Chondrocyte (in vitro differentiated cells): ENCODE measurements around the gene LHFPL2. TPM values are rescaled to one million over a fixed set of nuclear protein-coding genes. Genes with fewer than 3 reads are reported as not detected.
A peak's percentile ranks its signal among the peaks of the same experiment; 100 is the strongest.

Source experiments
- DNase-seq: peaks from one replicate; pipeline ENCODE4 v3.0.0; 2021; ENCODE audit warnings: mixed read lengths, low spot score
- H3K27ac Mint-ChIP-seq: one replicate; pipeline ENCODE4 v1.8.0; 2021; ENCODE audit warnings: mild to moderate bottlenecking, moderate library complexity, mixed read lengths; ENCODE audit not compliant: unreplicated experiment
- H3K27me3 Mint-ChIP-seq: 2 replicates; pipeline ENCODE4 v1.8.0; 2021; ENCODE audit warnings: low read depth, mixed read lengths
- H3K36me3 Mint-ChIP-seq: 2 replicates; pipeline ENCODE4 v1.8.0; 2021; ENCODE audit warnings: low read depth, mixed read lengths
- H3K4me1 Mint-ChIP-seq: 2 replicates; pipeline ENCODE4 v1.8.0; 2021; ENCODE audit warnings: low read depth, mild to moderate bottlenecking, mixed read lengths
- H3K4me3 Mint-ChIP-seq: one replicate; pipeline ENCODE4 v1.8.0; 2021; ENCODE audit warnings: mild to moderate bottlenecking, moderate library complexity, mixed read lengths; ENCODE audit not compliant: unreplicated experiment
- H3K9me3 Mint-ChIP-seq: 2 replicates; pipeline ENCODE4 v1.8.0; 2021; ENCODE audit warnings: low read depth, mixed read lengths
- total RNA-seq: library from RNA; stranded (reverse); gene quantifications from 3 replicates; pipeline ENCODE4 v1.2.1, GENCODE V29; 2021
- TF ChIP-seq, protein P1 (sequence below): fragments of 200-600 bp; sonication (generic); IDR thresholded peaks from 2 replicates; pipeline ENCODE4 v1.5.0; 2021; ENCODE audit warnings: antibody characterized with exemption, mild to moderate bottlenecking, moderate library complexity

The LHFPL2 gene
- total RNA-seq, 1 donor from 2014 or later: 49.4 TPM

DNA sequence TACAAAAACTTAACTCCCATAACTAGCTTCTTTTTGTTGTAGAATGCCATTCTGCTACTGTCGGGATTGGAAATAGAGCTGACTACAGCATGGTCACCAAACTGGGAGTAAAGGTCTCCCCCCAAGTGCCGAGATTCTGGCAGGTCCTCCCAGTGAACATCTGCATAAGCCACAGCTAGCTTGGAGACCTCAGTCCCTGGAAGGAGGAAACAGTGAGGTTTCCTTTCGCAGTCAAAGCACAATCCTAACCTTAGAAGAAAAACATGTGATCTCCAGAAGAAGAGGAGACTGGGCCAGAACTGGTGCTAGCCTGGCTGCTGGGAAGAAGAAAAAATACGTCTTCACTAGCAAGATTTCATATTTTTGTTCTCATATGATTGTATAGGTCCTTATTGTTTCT is 160.7 kb downstream of the LHFPL2 start:
- no peak for DNase-seq
- Mint-ChIP-seq H3K4me3 (no peak overlapping the region), H3K36me3 (peaks cover 28% of the 10 kb centered on the region), H3K9me3 (no peaks in the 10 kb centered on the region), H3K27me3 (no peaks in the 10 kb centered on the region), H3K27ac (no peak overlapping the region), H3K4me1 (peaks cover 26% of the 10 kb centered on the region)
- TF ChIP-seq, protein P1, sequence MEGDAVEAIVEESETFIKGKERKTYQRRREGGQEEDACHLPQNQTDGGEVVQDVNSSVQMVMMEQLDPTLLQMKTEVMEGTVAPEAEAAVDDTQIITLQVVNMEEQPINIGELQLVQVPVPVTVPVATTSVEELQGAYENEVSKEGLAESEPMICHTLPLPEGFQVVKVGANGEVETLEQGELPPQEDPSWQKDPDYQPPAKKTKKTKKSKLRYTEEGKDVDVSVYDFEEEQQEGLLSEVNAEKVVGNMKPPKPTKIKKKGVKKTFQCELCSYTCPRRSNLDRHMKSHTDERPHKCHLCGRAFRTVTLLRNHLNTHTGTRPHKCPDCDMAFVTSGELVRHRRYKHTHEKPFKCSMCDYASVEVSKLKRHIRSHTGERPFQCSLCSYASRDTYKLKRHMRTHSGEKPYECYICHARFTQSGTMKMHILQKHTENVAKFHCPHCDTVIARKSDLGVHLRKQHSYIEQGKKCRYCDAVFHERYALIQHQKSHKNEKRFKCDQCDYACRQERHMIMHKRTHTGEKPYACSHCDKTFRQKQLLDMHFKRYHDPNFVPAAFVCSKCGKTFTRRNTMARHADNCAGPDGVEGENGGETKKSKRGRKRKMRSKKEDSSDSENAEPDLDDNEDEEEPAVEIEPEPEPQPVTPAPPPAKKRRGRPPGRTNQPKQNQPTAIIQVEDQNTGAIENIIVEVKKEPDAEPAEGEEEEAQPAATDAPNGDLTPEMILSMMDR: no peak

DNA sequence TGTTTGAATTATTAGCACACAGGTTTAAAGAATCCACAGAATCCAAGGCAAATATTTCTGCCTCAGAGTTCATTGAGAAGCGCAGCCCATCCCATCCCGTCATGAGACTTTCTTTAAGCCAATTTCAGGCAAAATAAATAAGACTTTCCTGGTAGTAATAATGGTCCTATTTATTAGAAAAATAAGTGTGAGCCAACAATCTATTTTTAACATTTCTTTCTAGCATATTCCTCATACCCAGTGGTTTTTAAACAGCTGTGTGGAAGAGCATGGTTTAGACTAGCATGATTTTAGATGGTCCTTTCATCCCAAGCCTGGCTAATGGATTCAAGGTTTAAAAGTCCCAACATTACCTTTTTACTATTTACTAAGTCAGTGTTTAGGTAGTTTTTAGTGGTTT is 162.4 kb downstream of the LHFPL2 start:
- no peak for DNase-seq
- Mint-ChIP-seq H3K36me3 (peaks cover 26% of the 10 kb centered on the region), H3K27me3 (no peaks in the 10 kb centered on the region), H3K27ac (no peak overlapping the region), H3K9me3 (no peaks in the 10 kb centered on the region), H3K4me3 (no peak overlapping the region), H3K4me1 (peaks cover 26% of the 10 kb centered on the region)
- TF ChIP-seq, protein P1: no peak

DNA sequence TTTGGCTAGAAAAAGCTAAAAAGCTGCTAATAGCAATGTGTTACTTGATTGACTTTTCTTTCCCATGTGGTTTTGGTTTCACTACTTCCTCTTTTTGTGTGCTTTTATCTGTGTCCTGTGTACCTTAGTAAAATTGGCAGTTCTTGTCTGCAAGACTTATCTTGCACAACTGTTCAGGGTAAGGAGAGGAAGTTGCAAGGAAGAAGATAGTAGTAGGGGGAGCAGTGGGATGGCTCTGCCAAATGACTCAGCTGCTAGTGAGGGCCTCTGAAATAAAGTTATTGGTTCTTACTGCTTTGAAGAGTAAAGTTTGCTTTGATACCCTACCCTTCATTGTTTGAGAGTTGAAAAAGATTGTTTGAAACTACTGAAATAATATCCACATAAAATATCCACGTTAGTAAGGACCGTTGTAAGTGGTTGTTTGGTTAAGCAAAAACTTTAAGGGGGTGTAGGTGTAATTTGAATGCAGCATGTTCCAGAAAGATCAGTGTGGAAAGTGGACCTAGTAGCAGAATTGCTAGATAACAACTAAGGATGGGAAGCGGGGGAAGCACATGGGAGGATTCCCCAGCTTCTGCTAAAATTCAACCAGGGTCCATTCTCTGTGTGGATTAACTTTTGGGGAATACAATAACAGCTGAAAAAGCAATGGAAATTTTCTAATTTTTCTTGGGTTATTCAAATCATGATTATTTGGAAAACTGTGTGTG is 164.6 kb downstream of the LHFPL2 start:
- no peaks in the 10 kb centered on the region for H3K27me3 Mint-ChIP-seq
- TF ChIP-seq, protein P1: no peak
- peaks cover 23% of the 10 kb centered on the region for H3K4me1 Mint-ChIP-seq
- DNase-seq: no peak
- H3K4me3 Mint-ChIP-seq: no peak overlapping the region
- H3K36me3 Mint-ChIP-seq: peaks cover 18% of the 10 kb centered on the region
- H3K27ac Mint-ChIP-seq: peak overlapping the region; percentile 23
- no peaks in the 10 kb centered on the region for H3K9me3 Mint-ChIP-seq

DNA sequence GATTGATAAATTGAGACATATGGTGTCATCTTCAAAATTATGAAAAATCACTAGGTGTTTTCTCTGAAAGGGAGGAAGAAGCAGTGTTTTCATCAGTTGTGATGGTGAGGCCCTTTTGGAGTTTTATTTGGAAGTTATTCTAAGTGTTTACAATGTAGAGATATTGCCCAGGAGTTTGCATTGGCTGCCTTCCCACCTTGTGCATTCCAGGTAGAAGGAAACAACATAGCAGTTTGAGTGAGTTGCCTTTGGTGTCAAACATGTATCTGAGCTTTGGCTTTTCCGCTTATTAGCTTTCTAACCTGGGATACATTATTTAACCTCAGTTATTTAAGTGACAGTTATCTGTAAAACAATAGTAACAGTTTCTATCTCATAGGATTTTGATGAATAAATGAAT is 165.6 kb downstream of the LHFPL2 start:
- TF ChIP-seq, protein P1: no peak
- H3K4me3 Mint-ChIP-seq: no peak overlapping the region
- H3K9me3 Mint-ChIP-seq: no peaks in the 10 kb centered on the region
- no peaks in the 10 kb centered on the region for H3K27me3 Mint-ChIP-seq
- H3K36me3 Mint-ChIP-seq: peaks cover 8% of the 10 kb centered on the region
- no peak for DNase-seq
- H3K4me1 Mint-ChIP-seq: peaks cover 25% of the 10 kb centered on the region
- H3K27ac Mint-ChIP-seq: no peak overlapping the region

DNA sequence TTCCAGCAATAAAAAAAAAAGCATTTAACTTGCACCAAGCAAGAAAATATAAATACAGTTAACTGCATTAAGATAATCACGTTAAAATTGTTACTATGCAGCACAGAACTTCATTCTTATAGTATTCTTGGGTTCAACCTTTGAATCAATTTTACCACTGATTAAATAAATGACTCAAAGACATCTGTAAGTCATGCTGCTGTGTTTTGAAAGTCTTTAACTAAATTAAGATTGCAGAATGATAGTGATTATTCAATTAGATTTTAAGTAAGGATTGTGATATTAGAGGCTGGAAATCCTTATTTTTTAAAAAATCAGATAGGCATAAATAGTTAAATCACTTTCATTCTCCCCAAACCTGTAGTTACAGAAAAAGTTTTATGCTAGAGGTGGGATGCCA is 171.8 kb downstream of the LHFPL2 start:
- TF ChIP-seq, protein P1: no peak
- Mint-ChIP-seq H3K4me3 (no peak overlapping the region), H3K9me3 (no peaks in the 10 kb centered on the region)

More for the DNA sequence above, 171.8 kb downstream of the LHFPL2 start:
- H3K36me3 Mint-ChIP-seq: peaks cover 4% of the 10 kb centered on the region
- peaks cover 10% of the 10 kb centered on the region for H3K4me1 Mint-ChIP-seq
- no peaks in the 10 kb centered on the region for H3K27me3 Mint-ChIP-seq
- no peak for DNase-seq
- no peak overlapping the region for H3K27ac Mint-ChIP-seq
